GM19395 (cell line): ENCODE results near the gene JAZF1.

Experiments used
- ATAC-seq: cut with Tn5 transposase; IDR thresholded peaks from one replicate; pipeline ENCODE4 v1.9.1; 2021; ENCODE audit warnings: mild to moderate bottlenecking, moderate library complexity; ENCODE audit not compliant: unreplicated experiment

The JAZF1 gene

GRCh38 chr7:28052933-28053332, 127.7 kb downstream of the JAZF1 start:
- ATAC-seq, result no peak

DNA sequence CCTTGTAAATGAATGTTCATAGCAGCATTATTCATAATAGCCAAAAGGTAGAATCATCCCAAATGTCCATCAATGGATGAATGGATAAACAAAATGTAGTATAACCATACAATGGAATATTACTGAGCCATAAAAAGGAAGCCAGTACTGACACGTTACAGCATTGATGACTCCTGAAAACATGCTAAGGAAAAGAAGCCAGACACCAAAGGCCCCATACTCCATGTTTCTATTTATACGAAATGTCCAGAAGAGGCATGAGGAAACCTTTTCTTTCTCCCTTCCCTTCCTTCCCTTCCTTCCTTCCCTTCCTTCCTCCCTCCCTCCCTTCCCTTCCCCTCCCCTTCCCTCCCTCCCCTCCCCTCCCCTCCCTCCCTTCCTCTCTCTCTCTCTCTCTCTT, 131.9 kb downstream of the JAZF1 start:
- ATAC-seq, result no peak

DNA sequence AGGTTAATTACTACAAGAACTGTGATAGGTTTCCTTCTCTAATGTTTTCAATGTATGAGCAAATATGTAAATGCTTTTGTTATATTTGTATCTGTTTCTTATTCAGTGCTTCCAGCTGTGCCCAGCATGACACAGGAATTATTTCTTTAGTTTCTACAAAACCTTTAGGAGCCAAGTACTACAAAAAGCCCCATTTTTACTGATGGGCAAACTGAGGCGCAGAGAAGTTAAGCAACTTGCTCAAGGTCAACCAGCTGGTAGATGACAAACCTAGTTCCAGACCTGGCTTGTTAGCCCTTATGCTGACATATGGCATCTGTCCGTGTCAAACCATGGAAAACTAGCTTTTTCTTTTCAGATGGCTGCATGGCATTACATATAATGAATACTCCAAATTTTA, 134.6 kb downstream of the JAZF1 start:
- no peak for ATAC-seq

- ATAC-seq, result no peak
Measured at GRCh38 chr7:28045592-28045991, 135.0 kb downstream of the JAZF1 start.

- no peak for ATAC-seq
Measured at GRCh38 chr7:28044825-28045224, 135.8 kb downstream of the JAZF1 start.

GRCh38 chr7:28042721-28043120, 137.9 kb downstream of the JAZF1 start:
- no peak for ATAC-seq

DNA sequence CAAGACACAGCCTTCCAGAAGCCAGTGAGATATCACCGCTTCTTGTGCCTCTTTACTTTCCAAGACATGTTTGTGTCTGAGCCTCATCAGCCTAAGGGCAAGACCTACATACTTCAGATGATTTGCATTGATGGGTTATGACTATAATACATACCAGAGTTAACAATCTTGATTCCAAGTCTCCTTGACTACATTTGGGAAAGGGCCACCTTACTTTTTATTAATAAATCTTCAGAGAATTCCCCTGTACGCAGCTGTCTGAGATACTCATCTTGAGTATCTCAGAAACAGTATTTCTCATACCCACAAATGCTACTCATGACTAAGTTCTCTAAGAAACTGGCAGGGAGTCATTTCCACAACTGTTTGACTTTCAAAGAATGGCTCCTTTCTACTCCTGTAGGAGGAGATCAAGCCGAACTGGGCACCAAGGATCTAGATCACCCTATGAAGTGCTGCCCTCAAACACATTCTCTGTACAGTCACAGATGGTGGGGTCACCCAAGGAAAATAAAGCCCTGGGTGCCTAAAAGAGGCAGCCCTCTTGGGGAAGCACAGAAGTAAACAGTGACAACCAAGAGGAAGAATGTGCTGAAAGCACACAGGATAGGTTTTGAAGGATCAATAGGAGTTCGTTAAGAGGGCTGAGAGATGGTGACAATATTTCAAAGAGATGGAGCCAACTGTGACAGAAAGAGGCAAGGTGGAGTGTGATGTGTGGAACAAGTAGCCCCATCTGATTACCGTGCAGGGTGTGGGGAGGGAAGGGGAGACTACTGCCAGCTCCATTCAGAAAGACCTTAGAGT, 138.9 kb downstream of the JAZF1 start:
- no peak for ATAC-seq

DNA sequence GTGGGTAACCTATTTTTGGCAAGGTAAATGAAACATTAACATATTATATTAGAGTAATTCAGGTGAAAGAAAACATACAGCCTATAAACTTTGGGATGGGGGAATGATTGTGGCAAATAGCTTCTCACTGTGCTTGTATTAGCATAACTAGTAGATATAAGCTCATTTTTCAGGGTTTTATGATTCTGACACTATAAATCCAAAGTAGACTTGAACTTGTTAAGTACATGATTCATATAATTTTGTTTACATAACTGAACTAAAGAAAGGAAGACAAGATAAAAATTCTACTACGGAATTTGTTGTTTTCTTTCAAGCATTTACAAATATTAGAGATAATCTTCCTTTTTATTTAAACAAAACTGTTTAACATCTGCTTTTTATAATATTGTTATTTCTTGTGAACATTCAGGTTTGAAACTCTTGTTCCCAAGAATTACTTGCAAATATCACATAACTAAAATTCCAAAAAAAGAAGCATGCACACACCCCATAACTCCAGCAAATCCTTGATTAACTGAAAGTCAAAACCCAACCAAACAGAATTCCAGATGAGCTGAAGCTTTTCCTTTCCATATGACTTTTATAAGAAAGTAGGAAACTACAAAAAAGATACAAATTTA, 142.3 kb downstream of the JAZF1 start:
- ATAC-seq, result no peak

DNA sequence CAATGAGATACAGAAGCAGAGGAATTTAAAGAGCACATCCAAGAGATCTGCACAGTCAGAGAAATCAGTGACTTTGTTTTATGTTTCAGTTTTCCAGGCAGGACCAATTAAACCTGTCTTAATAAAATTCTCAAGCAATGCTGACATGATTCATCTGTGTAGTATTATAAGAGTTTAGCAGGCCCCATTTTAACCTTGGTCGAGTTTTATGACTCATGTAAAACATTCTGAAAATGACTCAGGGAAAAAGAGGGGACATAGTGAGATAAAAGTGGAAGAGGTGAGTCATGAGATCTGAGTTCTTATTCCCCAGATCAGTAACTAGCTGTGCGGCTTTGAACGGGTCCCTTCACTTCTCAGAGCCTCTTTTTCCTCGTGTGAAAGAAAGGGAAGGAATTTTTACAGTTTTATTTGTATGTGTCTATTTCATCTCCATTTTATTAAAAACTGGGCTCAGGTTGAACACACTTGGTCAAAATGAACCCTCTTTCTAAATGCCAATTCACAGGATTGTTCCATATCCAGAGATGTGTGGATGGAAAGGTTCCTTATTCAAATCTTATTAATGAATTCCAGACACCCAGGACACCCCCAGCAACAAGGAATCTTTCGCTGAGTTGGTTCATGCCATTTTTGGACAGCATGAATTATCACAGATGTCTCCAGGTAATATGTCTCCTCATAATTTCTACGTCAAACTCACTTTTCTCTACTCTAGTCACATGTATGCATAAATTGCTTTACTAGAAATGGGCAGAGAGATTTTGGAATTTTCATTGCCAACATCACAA, 143.2 kb downstream of the JAZF1 start:
- ATAC-seq, result peak; percentile 94

GRCh38 chr7:28036696-28037095, 143.9 kb downstream of the JAZF1 start:
- ATAC-seq, result peak; percentile 5

GRCh38 chr7:28033386-28033785, 147.2 kb downstream of the JAZF1 start:
- ATAC-seq, result no peak

- ATAC-seq, result no peak
Measured at GRCh38 chr7:28032738-28033380, 147.7 kb downstream of the JAZF1 start.

- no peak for ATAC-seq
Measured at GRCh38 chr7:28029051-28029450, 151.5 kb downstream of the JAZF1 start.

DNA sequence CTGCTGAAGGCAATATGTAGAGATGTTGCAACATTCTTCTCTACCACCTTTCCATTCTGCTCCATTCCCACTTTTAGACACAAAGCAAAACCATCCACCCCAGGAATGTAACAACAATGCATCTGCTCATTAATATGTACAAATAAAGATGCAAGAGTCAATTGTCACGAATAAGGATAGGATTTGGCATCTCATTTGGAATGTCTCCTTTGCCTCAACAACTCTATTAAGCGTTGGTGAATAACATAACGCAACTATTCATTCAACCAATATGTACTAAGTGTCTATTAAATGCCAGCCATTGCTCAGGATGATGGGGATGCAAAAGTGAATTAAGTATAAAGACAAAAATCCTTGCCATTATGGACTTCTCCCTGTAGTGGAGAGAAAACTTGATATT, 152.1 kb downstream of the JAZF1 start:
- no peak for ATAC-seq

DNA sequence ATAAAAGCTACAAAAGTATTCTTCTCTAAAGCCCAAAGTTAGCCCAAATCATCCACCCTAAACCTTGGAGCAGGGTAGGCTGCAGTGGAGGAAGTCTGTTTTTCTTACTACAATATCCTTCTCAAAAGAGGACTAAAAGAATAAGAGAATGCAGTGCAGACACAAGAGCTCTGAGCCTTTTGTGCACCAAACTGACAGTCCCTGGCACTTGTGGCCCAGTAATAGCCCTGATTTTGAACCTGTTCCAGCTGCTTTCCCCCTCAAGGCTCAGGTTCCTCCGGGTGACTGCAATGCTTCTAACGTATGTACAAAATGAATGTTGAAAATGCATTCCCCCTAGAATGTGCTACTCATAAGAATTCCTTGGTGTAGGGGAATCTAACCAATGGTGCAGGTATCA, 154.4 kb downstream of the JAZF1 start:
- ATAC-seq, result no peak

- ATAC-seq, result no peak
Measured at GRCh38 chr7:28024786-28025334, 155.7 kb downstream of the JAZF1 start.

DNA sequence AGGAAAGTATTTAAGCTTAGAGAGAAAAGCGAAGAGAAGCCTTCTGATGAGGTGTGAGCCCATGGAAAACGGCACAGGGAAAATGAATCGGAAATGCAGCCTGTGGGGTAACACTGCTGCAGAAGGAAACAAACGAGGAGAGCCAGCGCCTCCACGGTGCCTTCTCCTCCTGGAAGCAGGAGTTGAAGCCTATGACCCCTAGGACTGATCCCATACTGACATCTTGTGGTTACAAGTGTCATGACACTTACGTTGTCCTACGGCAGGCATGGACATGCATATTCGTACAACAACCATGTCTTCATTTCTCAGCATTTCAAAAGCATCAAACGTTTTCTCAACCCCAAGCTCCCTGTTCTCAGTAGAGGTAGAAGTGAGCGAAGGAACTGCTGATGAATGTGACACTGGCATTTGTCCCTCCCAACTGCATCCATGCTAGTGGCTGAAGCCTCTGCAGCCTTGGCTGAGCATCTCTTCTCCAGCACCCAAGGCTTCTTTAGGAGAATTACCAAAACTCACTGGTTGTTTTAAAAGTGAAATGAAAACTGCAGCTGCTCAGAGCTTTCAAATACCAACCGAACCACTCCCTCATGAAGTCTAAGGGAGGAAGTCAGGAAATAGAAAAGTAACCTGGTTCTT, 160.2 kb downstream of the JAZF1 start:
- peak; percentile 87 for ATAC-seq

DNA sequence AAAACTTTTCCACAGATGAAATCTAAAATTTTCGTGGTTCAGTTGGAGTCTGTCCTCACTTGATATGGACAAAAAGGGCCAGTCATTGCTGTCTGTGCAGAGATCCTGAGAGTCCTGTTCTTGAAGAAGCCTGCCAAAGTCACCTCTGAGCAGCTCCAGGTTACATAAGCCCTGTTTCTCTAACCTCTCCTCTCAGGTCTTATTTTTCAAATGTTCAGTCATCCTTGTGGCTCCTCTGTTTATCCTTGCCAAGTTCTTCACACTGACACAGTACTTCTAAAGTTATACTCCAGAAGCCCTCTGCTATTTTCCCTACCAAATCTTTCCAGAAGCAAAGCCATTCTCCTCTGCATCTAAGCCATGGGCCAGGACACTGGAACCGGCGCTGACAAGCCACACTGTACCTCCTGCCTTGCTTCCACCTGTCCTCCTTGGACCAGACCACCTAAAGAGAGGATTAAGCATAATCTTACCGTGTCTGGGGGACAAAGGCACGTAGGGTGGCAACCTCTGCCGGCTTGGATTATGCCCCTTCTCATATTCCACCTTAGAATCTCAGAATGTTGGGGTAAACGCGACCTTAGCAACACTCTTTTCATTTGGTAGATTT, 161.6 kb downstream of the JAZF1 start:
- no peak for ATAC-seq

DNA sequence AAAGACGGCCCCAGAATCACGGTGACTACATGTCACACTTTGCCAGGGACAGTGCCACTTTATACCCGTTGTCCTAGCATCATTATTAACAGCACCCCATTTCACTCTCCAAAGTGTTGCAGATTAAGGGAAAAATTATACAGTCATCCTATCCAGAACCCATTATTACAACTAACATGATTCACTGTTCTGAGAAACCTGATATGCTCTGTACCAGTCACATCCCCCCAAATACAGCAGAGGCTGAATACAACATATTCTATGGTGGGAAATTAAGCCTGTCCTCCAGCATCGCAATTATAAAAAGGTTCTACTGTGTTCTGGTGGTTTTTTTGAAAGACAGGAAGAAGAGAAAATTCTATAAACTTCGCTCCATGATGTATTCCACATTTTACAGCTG, 162.1 kb downstream of the JAZF1 start:
- no peak for ATAC-seq

DNA sequence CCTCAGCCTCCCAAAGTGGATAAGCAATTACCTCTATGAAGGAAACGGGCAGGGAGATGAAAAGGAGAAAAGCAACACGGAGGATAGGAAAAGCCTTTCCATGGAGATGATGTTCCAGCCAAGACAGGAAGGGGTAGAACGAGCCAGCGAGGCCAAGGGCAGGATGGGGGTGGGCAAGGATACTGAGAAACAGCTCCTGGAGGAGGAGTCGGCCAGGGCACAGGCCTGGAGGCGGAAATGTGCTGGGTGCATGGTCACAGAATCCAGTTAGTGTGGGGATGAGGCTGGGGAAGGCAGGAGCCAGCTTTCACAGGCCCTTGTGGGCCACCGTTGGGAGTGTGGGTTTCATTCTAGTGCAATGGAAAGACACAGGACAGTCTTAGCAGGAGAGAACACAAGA, 162.6 kb downstream of the JAZF1 start:
- no peak for ATAC-seq
